ENCODE data around the gene AXL.

- TF ChIP-seq, protein P1, sequence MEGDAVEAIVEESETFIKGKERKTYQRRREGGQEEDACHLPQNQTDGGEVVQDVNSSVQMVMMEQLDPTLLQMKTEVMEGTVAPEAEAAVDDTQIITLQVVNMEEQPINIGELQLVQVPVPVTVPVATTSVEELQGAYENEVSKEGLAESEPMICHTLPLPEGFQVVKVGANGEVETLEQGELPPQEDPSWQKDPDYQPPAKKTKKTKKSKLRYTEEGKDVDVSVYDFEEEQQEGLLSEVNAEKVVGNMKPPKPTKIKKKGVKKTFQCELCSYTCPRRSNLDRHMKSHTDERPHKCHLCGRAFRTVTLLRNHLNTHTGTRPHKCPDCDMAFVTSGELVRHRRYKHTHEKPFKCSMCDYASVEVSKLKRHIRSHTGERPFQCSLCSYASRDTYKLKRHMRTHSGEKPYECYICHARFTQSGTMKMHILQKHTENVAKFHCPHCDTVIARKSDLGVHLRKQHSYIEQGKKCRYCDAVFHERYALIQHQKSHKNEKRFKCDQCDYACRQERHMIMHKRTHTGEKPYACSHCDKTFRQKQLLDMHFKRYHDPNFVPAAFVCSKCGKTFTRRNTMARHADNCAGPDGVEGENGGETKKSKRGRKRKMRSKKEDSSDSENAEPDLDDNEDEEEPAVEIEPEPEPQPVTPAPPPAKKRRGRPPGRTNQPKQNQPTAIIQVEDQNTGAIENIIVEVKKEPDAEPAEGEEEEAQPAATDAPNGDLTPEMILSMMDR (IDR thresholded peaks at IDR 0.05; ENCODE audit: extremely low read depth in 1 of 2, insufficient read depth in 1 of 2, low read depth in 1 of 2, low read length in 2 of 2) = no peak
- no peak for TF ChIP-seq EZH2 (IDR thresholded peaks at IDR 0.05; ENCODE audit: borderline replicate concordance, low read depth, low read length, severe bottlenecking)
- no peak for TF ChIP-seq GATA2 (IDR thresholded peaks at IDR 0.05; ENCODE audit: insufficient read depth, insufficient read length, low read depth, low read length)
- TF ChIP-seq POLR2AphosphoS5 (IDR thresholded peaks at IDR 0.05; ENCODE audit: insufficient read depth, low read depth, low read length) = no peak
- TF ChIP-seq, protein P2, sequence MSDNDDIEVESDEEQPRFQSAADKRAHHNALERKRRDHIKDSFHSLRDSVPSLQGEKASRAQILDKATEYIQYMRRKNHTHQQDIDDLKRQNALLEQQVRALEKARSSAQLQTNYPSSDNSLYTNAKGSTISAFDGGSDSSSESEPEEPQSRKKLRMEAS (IDR thresholded peaks at IDR 0.05; ENCODE audit: insufficient read depth, insufficient read length) = no peak
- no peak for TF ChIP-seq JUN (IDR thresholded peaks at IDR 0.05; ENCODE audit: borderline replicate concordance, insufficient read depth, insufficient read length, low read depth)
- no peak for TF ChIP-seq MYC (IDR thresholded peaks at IDR 0.05; ENCODE audit: low read depth, low read length)
- TF ChIP-seq POLR2A (IDR thresholded peaks at IDR 0.05; ENCODE audit: low read depth, low read length) = no peak
- no peak for TF ChIP-seq FOS (IDR thresholded peaks at IDR 0.05; ENCODE audit: borderline replicate concordance, insufficient read depth, low read length)
Measured at GRCh38 chr19:41218249-41218614, 791 bp upstream of the AXL start.

Data from endothelial cell of umbilical vein (primary cell).